ENCODE data around the gene ZNF341.

Gene ZNF341

DNA sequence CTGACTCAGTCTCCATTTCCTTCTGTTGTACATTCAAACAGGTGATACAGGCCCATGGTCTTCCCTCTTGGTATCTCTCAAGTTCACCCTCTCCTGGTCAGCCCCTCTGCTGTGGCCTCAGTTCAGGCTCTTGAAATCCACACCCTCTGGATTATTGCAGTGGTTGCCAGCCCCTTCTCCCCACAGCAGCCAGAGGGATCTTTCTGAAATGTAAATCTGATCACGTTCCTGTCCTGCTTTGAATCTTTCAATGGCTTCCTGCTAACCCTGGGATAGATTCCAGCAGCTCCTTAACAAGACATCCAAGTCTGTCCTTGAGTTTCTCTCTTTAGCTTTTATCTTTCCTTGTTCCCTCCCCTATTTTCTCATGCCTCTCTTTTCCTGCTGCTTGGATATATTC, 101.5 kb downstream of the ZNF341 start:
- no peak for ATAC-seq (ENCODE audit: insufficient read depth, low read depth)
- no peak for TF ChIP-seq EZH2 (IDR thresholded peaks at IDR 0.05; ENCODE audit: borderline replicate concordance, low read depth, low read length, severe bottlenecking)
- TF ChIP-seq, protein P1, sequence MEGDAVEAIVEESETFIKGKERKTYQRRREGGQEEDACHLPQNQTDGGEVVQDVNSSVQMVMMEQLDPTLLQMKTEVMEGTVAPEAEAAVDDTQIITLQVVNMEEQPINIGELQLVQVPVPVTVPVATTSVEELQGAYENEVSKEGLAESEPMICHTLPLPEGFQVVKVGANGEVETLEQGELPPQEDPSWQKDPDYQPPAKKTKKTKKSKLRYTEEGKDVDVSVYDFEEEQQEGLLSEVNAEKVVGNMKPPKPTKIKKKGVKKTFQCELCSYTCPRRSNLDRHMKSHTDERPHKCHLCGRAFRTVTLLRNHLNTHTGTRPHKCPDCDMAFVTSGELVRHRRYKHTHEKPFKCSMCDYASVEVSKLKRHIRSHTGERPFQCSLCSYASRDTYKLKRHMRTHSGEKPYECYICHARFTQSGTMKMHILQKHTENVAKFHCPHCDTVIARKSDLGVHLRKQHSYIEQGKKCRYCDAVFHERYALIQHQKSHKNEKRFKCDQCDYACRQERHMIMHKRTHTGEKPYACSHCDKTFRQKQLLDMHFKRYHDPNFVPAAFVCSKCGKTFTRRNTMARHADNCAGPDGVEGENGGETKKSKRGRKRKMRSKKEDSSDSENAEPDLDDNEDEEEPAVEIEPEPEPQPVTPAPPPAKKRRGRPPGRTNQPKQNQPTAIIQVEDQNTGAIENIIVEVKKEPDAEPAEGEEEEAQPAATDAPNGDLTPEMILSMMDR (IDR thresholded peaks at IDR 0.05; ENCODE audit: borderline replicate concordance, extremely low read depth, low read length, poor library complexity, severe bottlenecking) = no peak
- no peaks in the 10 kb centered on the region for H3K27me3 ChIP-seq (ENCODE audit: insufficient read depth, low read length, poor library complexity)

DNA sequence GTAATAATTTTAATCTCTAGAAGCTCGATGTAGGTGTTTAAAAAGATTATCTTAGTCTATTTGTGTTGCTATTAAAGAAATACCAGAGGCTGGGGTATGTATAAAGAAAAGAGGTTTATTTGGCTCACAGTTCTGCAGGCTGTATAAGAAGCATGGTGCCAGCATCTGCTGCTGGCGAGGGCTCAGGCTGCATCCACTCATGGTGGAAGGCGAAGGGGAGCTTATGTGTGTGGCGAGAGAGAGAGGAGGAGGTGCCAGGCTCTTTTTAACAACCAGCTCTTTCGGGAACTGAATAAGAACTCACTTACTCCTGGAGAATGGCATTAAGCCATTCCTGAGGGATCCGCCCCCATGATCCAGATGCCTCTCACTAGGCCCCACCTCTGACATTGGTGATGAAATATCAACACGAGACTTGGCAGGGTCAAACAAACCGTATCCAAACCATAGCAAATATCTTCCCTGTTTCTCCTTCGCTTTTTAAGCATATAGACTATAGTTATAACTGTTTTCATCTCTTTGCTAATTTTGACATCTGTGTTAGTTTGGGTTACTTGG, 103.9 kb downstream of the ZNF341 start:
- no peak overlapping the region for H3K4me2 ChIP-seq (ENCODE audit: insufficient read depth, low read length)
- H3K4me1 ChIP-seq (ENCODE audit: insufficient read depth, low read length) = no peaks in the 10 kb centered on the region
- peaks cover 76% of the 10 kb centered on the region for H4K20me1 ChIP-seq (ENCODE audit: insufficient read depth, low read length)
- DNase-seq (no peak), ATAC-seq (ENCODE audit: insufficient read depth, low read depth) (no peak)
- no peaks in the 10 kb centered on the region for H3K27me3 ChIP-seq (ENCODE audit: insufficient read depth, low read length, poor library complexity)
- no peak overlapping the region for H3K4me3 ChIP-seq (ENCODE audit: low read depth in 1 of 2, low read length in 2 of 2)
- H3K27ac ChIP-seq (ENCODE audit: low read length) = no peak overlapping the region
- peaks cover 98% of the 10 kb centered on the region for H3K79me2 ChIP-seq (ENCODE audit: insufficient read depth, low read length)
- H3K9me3 ChIP-seq (ENCODE audit: insufficient read depth, low read length, severe bottlenecking) = no peaks in the 10 kb centered on the region
- TF ChIP-seq, protein P1 (IDR thresholded peaks at IDR 0.05; ENCODE audit: borderline replicate concordance, extremely low read depth, low read length, poor library complexity, severe bottlenecking) = no peak
- no peak for TF ChIP-seq EZH2 (IDR thresholded peaks at IDR 0.05; ENCODE audit: borderline replicate concordance, low read depth, low read length, severe bottlenecking)
- no peak overlapping the region for H3K9ac ChIP-seq (ENCODE audit: low read depth, low read length)
- no peak overlapping the region for H2AFZ ChIP-seq (ENCODE audit: low read depth, low read length)
- H3K36me3 ChIP-seq (ENCODE audit: insufficient read depth, low read length) = peaks cover 13% of the 10 kb centered on the region

More for the DNA sequence above, 101.5 kb downstream of the ZNF341 start:
- no peak overlapping the region for H3K9ac ChIP-seq (ENCODE audit: low read depth, low read length)
- peaks cover 77% of the 10 kb centered on the region for H4K20me1 ChIP-seq (ENCODE audit: insufficient read depth, low read length)
- H3K9me3 ChIP-seq (ENCODE audit: insufficient read depth, low read length, severe bottlenecking) = no peaks in the 10 kb centered on the region
- H2AFZ ChIP-seq (ENCODE audit: low read depth, low read length) = no peak overlapping the region
- peaks cover 13% of the 10 kb centered on the region for H3K36me3 ChIP-seq (ENCODE audit: insufficient read depth, low read length)
- H3K4me3 ChIP-seq (ENCODE audit: low read depth in 1 of 2, low read length in 2 of 2) = no peak overlapping the region
- no peaks in the 10 kb centered on the region for H3K4me1 ChIP-seq (ENCODE audit: insufficient read depth, low read length)
- DNase-seq = no peak
- no peak overlapping the region for H3K27ac ChIP-seq (ENCODE audit: low read length)
- H3K79me2 ChIP-seq (ENCODE audit: insufficient read depth, low read length) = peaks cover 98% of the 10 kb centered on the region
- no peak overlapping the region for H3K4me2 ChIP-seq (ENCODE audit: insufficient read depth, low read length)

DNA sequence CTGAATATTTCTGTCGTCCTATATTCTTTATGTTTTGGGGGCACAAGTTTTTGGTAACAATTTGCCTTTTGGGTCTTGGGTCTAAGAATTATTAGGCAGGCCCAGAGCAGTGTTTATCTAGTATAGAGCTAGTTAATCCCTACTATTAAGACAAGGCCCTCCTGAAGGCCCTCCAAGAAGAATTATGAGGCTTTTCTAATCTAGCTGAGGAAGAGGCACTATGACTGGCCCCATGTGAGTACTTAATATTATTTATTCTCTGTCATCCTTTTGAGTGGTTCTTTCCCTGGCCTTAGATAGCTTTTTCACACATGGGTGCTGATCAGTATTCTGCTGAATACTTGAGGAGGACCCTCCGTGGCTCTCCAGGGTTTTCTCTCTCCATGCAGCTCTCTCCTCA, 104.5 kb downstream of the ZNF341 start:
- Histone ChIP-seq H3K4me3 (ENCODE audit: low read depth in 1 of 2, low read length in 2 of 2) (no peak overlapping the region), H4K20me1 (ENCODE audit: insufficient read depth, low read length) (peaks cover 77% of the 10 kb centered on the region), H3K9me3 (ENCODE audit: insufficient read depth, low read length, severe bottlenecking) (no peaks in the 10 kb centered on the region), H3K79me2 (ENCODE audit: insufficient read depth, low read length) (peaks cover 100% of the 10 kb centered on the region), H2AFZ (ENCODE audit: low read depth, low read length) (no peak overlapping the region), H3K27ac (ENCODE audit: low read length) (no peak overlapping the region), H3K36me3 (ENCODE audit: insufficient read depth, low read length) (peaks cover 13% of the 10 kb centered on the region), H3K4me2 (ENCODE audit: insufficient read depth, low read length) (no peak overlapping the region), H3K9ac (ENCODE audit: low read depth, low read length) (no peak overlapping the region), H3K4me1 (ENCODE audit: insufficient read depth, low read length) (no peaks in the 10 kb centered on the region), H3K27me3 (ENCODE audit: insufficient read depth, low read length, poor library complexity) (no peaks in the 10 kb centered on the region)
- DNase-seq (no peak), ATAC-seq (ENCODE audit: insufficient read depth, low read depth) (no peak)
- TF ChIP-seq EZH2 (IDR thresholded peaks at IDR 0.05; ENCODE audit: borderline replicate concordance, low read depth, low read length, severe bottlenecking) = no peak
- TF ChIP-seq, protein P1 (IDR thresholded peaks at IDR 0.05; ENCODE audit: borderline replicate concordance, extremely low read depth, low read length, poor library complexity, severe bottlenecking) = no peak

Data from DND-41 (cell line).